Measurements from ENCODE around the gene ANKFN1.
A peak's percentile ranks its signal among the peaks of the same experiment; 100 is the strongest.

ANKFN1 gene

GRCh38 chr17:56114469-56114868 is 38.8 kb upstream of the ANKFN1 start:
- H3K4me1 ChIP-seq (ENCODE audit: control extremely low read depth in 1 of 4, control insufficient read depth in 4 of 4, insufficient read depth in 4 of 4, low read length in 3 of 4): no peaks in the 10 kb centered on the region
- WGBS (ENCODE audit: insufficient coverage): no CpG with 5 or more reads among the region's 1 CpG
- no peak for DNase-seq

DNA sequence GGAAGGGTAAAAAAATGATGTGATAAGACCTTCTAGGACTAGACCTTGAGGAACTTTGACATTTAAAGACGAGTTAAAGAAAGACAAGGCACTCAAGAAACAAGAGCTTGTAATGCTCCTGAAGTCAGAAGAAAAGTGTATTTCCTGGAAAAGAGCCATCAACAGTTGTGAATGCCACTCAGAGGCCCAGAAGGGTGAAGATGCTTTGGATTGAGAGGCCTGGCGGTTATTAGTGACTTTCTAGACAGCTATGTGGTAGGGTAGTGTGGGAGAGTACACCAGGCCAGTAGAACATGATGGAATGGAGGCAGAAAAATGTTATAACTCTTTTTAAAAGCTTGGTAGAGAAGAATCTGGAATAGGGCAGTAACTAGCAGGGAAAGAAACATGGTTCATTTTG is 34.1 kb upstream of the ANKFN1 start:
- DNase-seq: no peak
- WGBS (ENCODE audit: insufficient coverage): 97% methylated on average over 2 of the region's 2 CpGs
- Histone ChIP-seq H3K9me3 (ENCODE audit: control extremely low read depth in 1 of 5, control insufficient read depth in 4 of 5, insufficient read depth in 2 of 5, low read depth in 1 of 5, low read length in 4 of 5) (no peaks in the 10 kb centered on the region), H3K36me3 (ENCODE audit: control insufficient read depth in 4 of 4, insufficient read depth in 4 of 4, low read length in 3 of 4) (no peaks in the 10 kb centered on the region), H3K27me3 (replicated peaks in 2 of 5; ENCODE audit: control insufficient read depth in 4 of 5, insufficient read depth in 5 of 5, low read length in 4 of 5) (no peaks in the 10 kb centered on the region), H3K27ac (ENCODE audit: insufficient read depth in 1 of 2, low read depth in 1 of 2, low read length in 2 of 2, poor library complexity in 1 of 2, severe bottlenecking in 2 of 2) (no peak overlapping the region), H3K4me1 (ENCODE audit: control extremely low read depth in 1 of 4, control insufficient read depth in 4 of 4, insufficient read depth in 4 of 4, low read length in 3 of 4) (no peaks in the 10 kb centered on the region), H3K4me3 (ENCODE audit: control insufficient read depth in 1 of 7, extremely low read depth in 1 of 7, insufficient read depth in 4 of 7, low read depth in 2 of 7, low read length in 6 of 7) (no peak overlapping the region)
- ChIA-PET CTCF (interaction anchor here (0.6 to 1.1 kb wide), 2 partner anchors 9 to 200 kb away, joined by 4 read pairs; no protein-coding TSS in a partner anchor), POLR2A (no interaction called here)

More at GRCh38 chr17:56114469-56114868, 38.8 kb upstream of the ANKFN1 start:
- Histone ChIP-seq H3K27me3 (replicated peaks in 2 of 5; ENCODE audit: control insufficient read depth in 4 of 5, insufficient read depth in 5 of 5, low read length in 4 of 5) (no peaks in the 10 kb centered on the region), H3K4me3 (ENCODE audit: control insufficient read depth in 1 of 7, extremely low read depth in 1 of 7, insufficient read depth in 4 of 7, low read depth in 2 of 7, low read length in 6 of 7) (no peak overlapping the region), H3K36me3 (ENCODE audit: control insufficient read depth in 4 of 4, insufficient read depth in 4 of 4, low read length in 3 of 4) (no peaks in the 10 kb centered on the region), H3K9me3 (ENCODE audit: control extremely low read depth in 1 of 5, control insufficient read depth in 4 of 5, insufficient read depth in 2 of 5, low read depth in 1 of 5, low read length in 4 of 5) (no peaks in the 10 kb centered on the region), H3K27ac (ENCODE audit: insufficient read depth in 1 of 2, low read depth in 1 of 2, low read length in 2 of 2, poor library complexity in 1 of 2, severe bottlenecking in 2 of 2) (no peak overlapping the region)
- ChIA-PET POLR2A (interaction anchor here (0.7 kb wide), 1 partner anchor 49 kb away, joined by 3 read pairs; no protein-coding TSS in a partner anchor), CTCF (no interaction called here)

DNA sequence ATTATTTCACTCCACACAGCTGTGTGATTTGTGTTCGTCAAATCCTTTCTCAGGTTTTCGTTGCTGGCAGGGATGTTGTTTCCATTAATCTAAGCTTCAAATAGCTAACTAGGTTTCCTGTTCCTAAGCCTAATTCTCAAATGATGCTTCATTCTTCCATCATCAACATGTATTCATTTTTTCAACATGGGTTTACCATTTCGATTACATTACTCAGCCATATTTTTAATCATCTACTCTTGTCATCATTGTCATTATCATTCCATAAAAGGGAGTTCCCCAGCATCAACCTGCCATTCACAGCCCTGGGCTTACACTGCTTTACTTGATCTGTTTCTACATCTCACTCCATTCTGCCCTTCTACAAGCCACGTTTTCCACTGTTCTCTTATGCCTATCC is 33.3 kb upstream of the ANKFN1 start:
- CTCF ChIA-PET: interaction anchor here (0.6 to 1.1 kb wide), 2 partner anchors 9 to 200 kb away, joined by 4 read pairs; no protein-coding TSS in a partner anchor
- H3K36me3 ChIP-seq (ENCODE audit: control insufficient read depth in 4 of 4, insufficient read depth in 4 of 4, low read length in 3 of 4): no peaks in the 10 kb centered on the region
- H3K4me3 ChIP-seq (ENCODE audit: control insufficient read depth in 1 of 7, extremely low read depth in 1 of 7, insufficient read depth in 4 of 7, low read depth in 2 of 7, low read length in 6 of 7): no peak overlapping the region
- no peak overlapping the region for H3K27ac ChIP-seq (ENCODE audit: insufficient read depth in 1 of 2, low read depth in 1 of 2, low read length in 2 of 2, poor library complexity in 1 of 2, severe bottlenecking in 2 of 2)
- H3K27me3 ChIP-seq (replicated peaks in 2 of 5; ENCODE audit: control insufficient read depth in 4 of 5, insufficient read depth in 5 of 5, low read length in 4 of 5): no peaks in the 10 kb centered on the region
- WGBS (ENCODE audit: insufficient coverage): 100% methylated on average over 2 of the region's 4 CpGs
- H3K9me3 ChIP-seq (ENCODE audit: control extremely low read depth in 1 of 5, control insufficient read depth in 4 of 5, insufficient read depth in 2 of 5, low read depth in 1 of 5, low read length in 4 of 5): no peaks in the 10 kb centered on the region
- H3K4me1 ChIP-seq (ENCODE audit: control extremely low read depth in 1 of 4, control insufficient read depth in 4 of 4, insufficient read depth in 4 of 4, low read length in 3 of 4): no peaks in the 10 kb centered on the region
- no peak for DNase-seq
- POLR2A ChIA-PET: no interaction called here

DNA sequence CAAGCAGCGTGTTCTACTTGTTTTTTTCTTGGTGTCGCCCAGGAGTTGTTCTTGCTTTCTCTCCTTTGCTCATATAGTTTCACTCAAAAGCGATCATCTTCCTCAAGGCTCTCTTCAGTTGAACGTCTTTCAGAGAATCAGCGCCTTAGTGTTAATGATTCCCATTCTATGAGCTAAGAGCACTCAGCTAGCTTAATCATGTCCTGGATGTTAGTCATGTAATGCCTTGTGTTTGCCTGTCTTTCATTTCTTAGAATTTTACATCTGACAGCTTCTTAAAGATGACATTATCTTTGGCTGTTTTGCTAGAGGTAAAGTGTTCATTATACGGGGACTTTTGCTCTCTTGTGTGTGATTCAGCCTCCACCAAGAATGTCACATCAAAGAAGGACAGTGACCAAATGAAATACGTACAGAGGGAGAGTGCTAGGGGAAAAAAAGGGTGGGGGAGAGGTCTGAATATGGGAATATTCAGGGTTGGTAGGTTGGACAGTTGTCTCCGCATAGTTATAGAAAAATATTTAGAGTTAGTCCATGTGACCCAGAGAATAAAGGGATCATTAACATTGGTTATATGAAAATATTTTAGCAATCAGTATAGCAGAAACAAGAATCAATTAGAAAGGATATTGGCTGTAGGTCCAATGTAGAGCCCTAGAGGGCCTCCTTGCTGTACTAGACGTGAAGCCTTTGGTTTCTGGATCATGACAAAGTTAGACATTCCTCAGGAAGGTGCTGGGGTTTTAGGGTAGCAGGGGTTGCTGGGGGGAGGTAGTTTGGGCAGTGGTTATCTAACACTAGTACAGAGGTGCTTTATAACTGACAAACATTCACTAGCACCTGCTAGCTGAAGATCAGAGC is 31.9 kb upstream of the ANKFN1 start:
- H3K27ac ChIP-seq (ENCODE audit: insufficient read depth in 1 of 2, low read depth in 1 of 2, low read length in 2 of 2, poor library complexity in 1 of 2, severe bottlenecking in 2 of 2): no peak overlapping the region
- ChIA-PET CTCF (interaction anchor here (0.8 to 1.2 kb wide), 3 partner anchors 32 to 203 kb away, joined by 3 to 4 read pairs (median 3); no protein-coding TSS in a partner anchor), POLR2A (no interaction called here)
- peak; percentile 10 to 14 (median 13) for DNase-seq
- no peaks in the 10 kb centered on the region for H3K36me3 ChIP-seq (ENCODE audit: control insufficient read depth in 4 of 4, insufficient read depth in 4 of 4, low read length in 3 of 4)
- H3K4me1 ChIP-seq (ENCODE audit: control extremely low read depth in 1 of 4, control insufficient read depth in 4 of 4, insufficient read depth in 4 of 4, low read length in 3 of 4): no peaks in the 10 kb centered on the region
- no peaks in the 10 kb centered on the region for H3K9me3 ChIP-seq (ENCODE audit: control extremely low read depth in 1 of 5, control insufficient read depth in 4 of 5, insufficient read depth in 2 of 5, low read depth in 1 of 5, low read length in 4 of 5)
- H3K27me3 ChIP-seq (replicated peaks in 2 of 5; ENCODE audit: control insufficient read depth in 4 of 5, insufficient read depth in 5 of 5, low read length in 4 of 5): no peaks in the 10 kb centered on the region
- no peak overlapping the region for H3K4me3 ChIP-seq (ENCODE audit: control insufficient read depth in 1 of 7, extremely low read depth in 1 of 7, insufficient read depth in 4 of 7, low read depth in 2 of 7, low read length in 6 of 7)
- 99% methylated on average over 6 of the region's 9 CpGs for WGBS (ENCODE audit: insufficient coverage)

DNA sequence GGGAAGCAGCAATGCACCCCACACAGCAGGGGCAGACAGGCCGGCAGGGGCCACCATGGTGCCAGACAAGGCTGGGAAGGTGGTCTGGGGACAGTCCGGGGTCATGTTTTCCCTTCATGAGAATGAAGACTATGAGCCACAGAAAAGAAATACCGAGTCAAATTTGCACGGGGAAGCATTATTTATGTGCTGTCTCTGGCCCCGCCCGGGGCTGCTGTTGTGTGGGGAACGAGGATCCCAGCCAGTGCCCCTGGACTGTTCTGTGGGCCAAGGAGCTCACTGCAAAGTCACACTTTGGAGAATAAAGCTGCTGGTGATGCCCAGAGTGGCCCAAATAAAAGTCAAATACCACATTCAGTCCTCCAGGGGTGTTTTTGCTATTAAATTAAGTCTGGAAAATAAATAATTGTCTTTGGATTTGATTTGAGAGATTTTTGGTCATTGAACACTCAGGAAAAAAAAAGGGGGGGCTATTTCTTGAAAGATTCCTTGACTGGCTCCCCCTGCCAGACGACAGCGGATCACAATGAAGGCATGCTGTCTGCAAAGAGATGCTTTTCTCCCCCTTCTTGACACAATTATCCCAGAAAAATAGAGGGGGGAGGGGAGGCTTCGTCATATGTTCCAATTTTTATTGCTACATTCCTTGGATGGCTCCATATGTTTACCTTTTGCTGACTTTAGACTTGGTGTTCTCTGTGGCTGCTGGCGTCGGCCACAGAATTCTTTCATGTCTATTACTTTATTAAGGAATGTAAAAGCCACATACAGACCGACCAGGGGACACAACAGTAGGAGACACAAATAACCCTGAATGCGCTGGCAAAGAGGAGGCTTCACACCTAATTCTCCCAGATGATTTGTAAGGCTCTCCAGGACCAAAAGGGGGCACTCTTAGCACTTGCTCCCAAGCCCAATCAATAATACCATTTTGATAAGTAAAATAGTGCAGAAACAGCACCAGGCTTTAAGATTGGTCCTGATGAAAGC is 27.1 kb upstream of the ANKFN1 start:
- H3K4me3 ChIP-seq (ENCODE audit: control insufficient read depth in 1 of 7, extremely low read depth in 1 of 7, insufficient read depth in 4 of 7, low read depth in 2 of 7, low read length in 6 of 7): no peak overlapping the region
- no peaks in the 10 kb centered on the region for H3K36me3 ChIP-seq (ENCODE audit: control insufficient read depth in 4 of 4, insufficient read depth in 4 of 4, low read length in 3 of 4)
- ChIA-PET CTCF (interaction anchor here (0.8 to 3.4 kb wide), 10 partner anchors 9 to 354 kb away, joined by 3 to 23 read pairs (median 4); no protein-coding TSS in a partner anchor), POLR2A (no interaction called here)
- H3K27me3 ChIP-seq (replicated peaks in 2 of 5; ENCODE audit: control insufficient read depth in 4 of 5, insufficient read depth in 5 of 5, low read length in 4 of 5): no peaks in the 10 kb centered on the region
- 71% methylated on average over 10 of the region's 14 CpGs for WGBS (ENCODE audit: insufficient coverage)
- H3K9me3 ChIP-seq (ENCODE audit: control extremely low read depth in 1 of 5, control insufficient read depth in 4 of 5, insufficient read depth in 2 of 5, low read depth in 1 of 5, low read length in 4 of 5): no peaks in the 10 kb centered on the region
- DNase-seq: peak; percentile 59 to 77 (median 69)
- H3K27ac ChIP-seq (ENCODE audit: insufficient read depth in 1 of 2, low read depth in 1 of 2, low read length in 2 of 2, poor library complexity in 1 of 2, severe bottlenecking in 2 of 2): no peak overlapping the region
- H3K4me1 ChIP-seq (ENCODE audit: control extremely low read depth in 1 of 4, control insufficient read depth in 4 of 4, insufficient read depth in 4 of 4, low read length in 3 of 4): no peaks in the 10 kb centered on the region

GRCh38 chr17:56130026-56130425 is 23.2 kb upstream of the ANKFN1 start:
- CTCF ChIA-PET: interaction anchor here (0.8 to 1.1 kb wide), 2 partner anchors 190 to 350 kb away, joined by 3 read pairs; no protein-coding TSS in a partner anchor
- Histone ChIP-seq H3K36me3 (ENCODE audit: control insufficient read depth in 4 of 4, insufficient read depth in 4 of 4, low read length in 3 of 4) (no peaks in the 10 kb centered on the region), H3K27me3 (replicated peaks in 2 of 5; ENCODE audit: control insufficient read depth in 4 of 5, insufficient read depth in 5 of 5, low read length in 4 of 5) (no peaks in the 10 kb centered on the region), H3K4me3 (ENCODE audit: control insufficient read depth in 1 of 7, extremely low read depth in 1 of 7, insufficient read depth in 4 of 7, low read depth in 2 of 7, low read length in 6 of 7) (no peak overlapping the region), H3K27ac (ENCODE audit: insufficient read depth in 1 of 2, low read depth in 1 of 2, low read length in 2 of 2, poor library complexity in 1 of 2, severe bottlenecking in 2 of 2) (no peak overlapping the region), H3K9me3 (ENCODE audit: control extremely low read depth in 1 of 5, control insufficient read depth in 4 of 5, insufficient read depth in 2 of 5, low read depth in 1 of 5, low read length in 4 of 5) (no peaks in the 10 kb centered on the region), H3K4me1 (ENCODE audit: control extremely low read depth in 1 of 4, control insufficient read depth in 4 of 4, insufficient read depth in 4 of 4, low read length in 3 of 4) (no peaks in the 10 kb centered on the region)
- POLR2A ChIA-PET: no interaction called here
- DNase-seq: no peak
- WGBS (ENCODE audit: insufficient coverage): 100% methylated on average over 9 of the region's 9 CpGs
